ENCODE measurements around the gene SRSF7. TPM values are rescaled to one million over a fixed set of nuclear protein-coding genes. Genes with fewer than 3 reads are reported as not detected.
"Not testable (repeated sequence)": the region's sequence is repeated elsewhere in the genome, so short reads cannot be mapped to it uniquely, and the experiment has no call there.

Gene SRSF7
- total and polyA plus RNA-seq, 2 donors (not counting 3 experiments of a cell fraction or from before 2014, with no cell fraction given): 165 to 202 TPM

DNA sequence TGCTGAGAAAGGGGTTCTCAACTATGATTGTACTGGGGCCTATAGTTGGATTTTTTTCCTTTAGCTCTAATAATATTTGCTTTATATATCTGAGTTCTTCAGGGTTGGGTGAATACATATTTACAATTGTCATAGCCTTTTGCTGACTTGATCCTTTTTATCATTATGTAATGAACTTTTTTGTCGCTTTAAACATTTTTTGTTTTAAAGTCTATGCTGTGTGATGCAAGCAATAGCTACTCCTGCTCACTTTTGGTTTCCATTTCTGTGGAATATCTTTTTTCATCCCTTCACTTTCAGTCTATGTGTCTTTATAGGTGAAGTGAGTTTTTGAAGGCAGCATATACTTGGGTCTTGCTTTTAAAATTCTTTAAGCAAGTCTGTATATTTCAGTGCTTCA, 36.2 kb downstream of the SRSF7 start:
- H3K27me3 ChIP-seq (ENCODE audit: control insufficient read depth in 2 of 2, insufficient read depth in 2 of 2, low read length in 2 of 2); H3K9me1 ChIP-seq (replicated peaks; ENCODE audit: control insufficient read depth, extremely low read depth, insufficient read depth, low read length); dilution Hi-C loops (cut with MboI; ENCODE audit: extremely low pct_ligation_motif_present, low sequenced_read_pairs); H3K9me3 ChIP-seq (replicated peaks; ENCODE audit: control insufficient read depth, insufficient read depth, low read length); DNase-seq (ENCODE audit: low read depth, low spot score); H3K27ac ChIP-seq (ENCODE audit: insufficient read depth, low read depth, low read length); H4K20me1 ChIP-seq (replicated peaks; ENCODE audit: control insufficient read depth, extremely low read depth, insufficient read depth, low read length); BruUV-seq (replicated peaks); intact Hi-C loops (cut with micrococcal nuclease); H3K9ac ChIP-seq (replicated peaks; ENCODE audit: extremely low read depth, insufficient read depth, low read length); H3K4me3 ChIP-seq (replicated peaks in 1 of 3; ENCODE audit: insufficient read depth in 1 of 3, low read depth in 1 of 3, low read length in 3 of 3); H3K36me3 ChIP-seq (ENCODE audit: control insufficient read depth in 2 of 2, extremely low read depth in 1 of 2, insufficient read depth in 2 of 2, low read length in 2 of 2); H2AFZ ChIP-seq (ENCODE audit: low read depth, low read length); H3K4me2 ChIP-seq (ENCODE audit: insufficient read depth, low read length); H3K79me2 ChIP-seq (ENCODE audit: control insufficient read depth, insufficient read depth, low read length); FAIRE-seq; H3K4me1 ChIP-seq (ENCODE audit: control insufficient read depth, extremely low read depth, insufficient read depth, low read length): not testable (repeated sequence)
- ChIA-PET POLR2A (interaction anchor here (0.5 kb wide), 1 partner anchor 440 kb away, joined by 6 read pairs; no protein-coding TSS in a partner anchor), CTCF (interaction anchor here (1.0 kb wide), 1 partner anchor 133 kb away, joined by 3 read pairs; no protein-coding TSS in a partner anchor)

DNA sequence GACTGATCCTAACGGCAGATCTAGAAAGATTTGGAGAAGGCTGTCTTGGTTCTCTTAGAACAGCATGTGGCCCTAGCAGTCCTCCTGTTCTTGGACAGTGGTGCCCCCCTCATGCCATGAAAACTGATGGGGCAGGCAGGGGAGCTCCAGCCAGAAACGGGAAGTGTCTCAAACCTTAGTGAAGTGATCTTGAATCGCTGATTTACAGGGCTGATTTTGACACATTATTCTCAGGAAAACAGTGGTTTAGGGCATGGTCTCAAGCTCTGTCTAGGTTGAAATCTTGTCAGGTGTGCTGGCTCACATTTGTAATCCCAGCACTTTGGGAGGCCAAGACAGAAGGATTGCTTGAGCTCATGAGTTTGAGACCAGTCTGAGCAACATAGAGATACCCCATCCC, 37.8 kb downstream of the SRSF7 start:
- H3K4me3 ChIP-seq (replicated peaks in 1 of 3; ENCODE audit: insufficient read depth in 1 of 3, low read depth in 1 of 3, low read length in 3 of 3): no peak overlapping the region
- ChIA-PET CTCF (interaction anchor here (1.0 to 1.1 kb wide), 2 partner anchors 132 to 205 kb away, joined by 3 read pairs; no protein-coding TSS in a partner anchor), POLR2A (no interaction called here)
- H3K79me2 ChIP-seq (ENCODE audit: control insufficient read depth, insufficient read depth, low read length): no peaks in the 10 kb centered on the region
- DNase-seq (ENCODE audit: low read depth, low spot score): no peak
- H3K36me3 ChIP-seq (ENCODE audit: control insufficient read depth in 2 of 2, extremely low read depth in 1 of 2, insufficient read depth in 2 of 2, low read length in 2 of 2): no peaks in the 10 kb centered on the region
- H3K4me1 ChIP-seq (ENCODE audit: control insufficient read depth, extremely low read depth, insufficient read depth, low read length): no peaks in the 10 kb centered on the region
- no TSS peak for BruUV-seq (replicated peaks)
- no peak overlapping the region for H3K4me2 ChIP-seq (ENCODE audit: insufficient read depth, low read length)
- H4K20me1 ChIP-seq (replicated peaks; ENCODE audit: control insufficient read depth, extremely low read depth, insufficient read depth, low read length): no peaks in the 10 kb centered on the region
- no peaks in the 10 kb centered on the region for H3K9me1 ChIP-seq (replicated peaks; ENCODE audit: control insufficient read depth, extremely low read depth, insufficient read depth, low read length)
- dilution Hi-C loops (cut with MboI; ENCODE audit: extremely low pct_ligation_motif_present, low sequenced_read_pairs): no loop called here
- TF ChIP-seq, protein P1, sequence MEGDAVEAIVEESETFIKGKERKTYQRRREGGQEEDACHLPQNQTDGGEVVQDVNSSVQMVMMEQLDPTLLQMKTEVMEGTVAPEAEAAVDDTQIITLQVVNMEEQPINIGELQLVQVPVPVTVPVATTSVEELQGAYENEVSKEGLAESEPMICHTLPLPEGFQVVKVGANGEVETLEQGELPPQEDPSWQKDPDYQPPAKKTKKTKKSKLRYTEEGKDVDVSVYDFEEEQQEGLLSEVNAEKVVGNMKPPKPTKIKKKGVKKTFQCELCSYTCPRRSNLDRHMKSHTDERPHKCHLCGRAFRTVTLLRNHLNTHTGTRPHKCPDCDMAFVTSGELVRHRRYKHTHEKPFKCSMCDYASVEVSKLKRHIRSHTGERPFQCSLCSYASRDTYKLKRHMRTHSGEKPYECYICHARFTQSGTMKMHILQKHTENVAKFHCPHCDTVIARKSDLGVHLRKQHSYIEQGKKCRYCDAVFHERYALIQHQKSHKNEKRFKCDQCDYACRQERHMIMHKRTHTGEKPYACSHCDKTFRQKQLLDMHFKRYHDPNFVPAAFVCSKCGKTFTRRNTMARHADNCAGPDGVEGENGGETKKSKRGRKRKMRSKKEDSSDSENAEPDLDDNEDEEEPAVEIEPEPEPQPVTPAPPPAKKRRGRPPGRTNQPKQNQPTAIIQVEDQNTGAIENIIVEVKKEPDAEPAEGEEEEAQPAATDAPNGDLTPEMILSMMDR (IDR thresholded peaks at IDR 0.05; ENCODE audit: extremely low read depth in 1 of 2, insufficient read depth in 1 of 2, low read depth in 1 of 2, low read length in 2 of 2): no peak
- no peak for TF ChIP-seq MYC (IDR thresholded peaks at IDR 0.05; ENCODE audit: low read depth, low read length)
- TF ChIP-seq, protein P2, sequence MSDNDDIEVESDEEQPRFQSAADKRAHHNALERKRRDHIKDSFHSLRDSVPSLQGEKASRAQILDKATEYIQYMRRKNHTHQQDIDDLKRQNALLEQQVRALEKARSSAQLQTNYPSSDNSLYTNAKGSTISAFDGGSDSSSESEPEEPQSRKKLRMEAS (IDR thresholded peaks at IDR 0.05; ENCODE audit: insufficient read depth, insufficient read length): no peak
- no peaks in the 10 kb centered on the region for H3K27me3 ChIP-seq (ENCODE audit: control insufficient read depth in 2 of 2, insufficient read depth in 2 of 2, low read length in 2 of 2)
- H3K9me3 ChIP-seq (replicated peaks; ENCODE audit: control insufficient read depth, insufficient read depth, low read length): no peaks in the 10 kb centered on the region
- no peak for FAIRE-seq
- intact Hi-C loops (cut with micrococcal nuclease): no loop called here
- H2AFZ ChIP-seq (ENCODE audit: low read depth, low read length): no peak overlapping the region
- H3K9ac ChIP-seq (replicated peaks; ENCODE audit: extremely low read depth, insufficient read depth, low read length): no peak overlapping the region
- no peak overlapping the region for H3K27ac ChIP-seq (ENCODE audit: insufficient read depth, low read depth, low read length)

All from endothelial cell of umbilical vein (primary cell).